Liver (tissue), 9 donors: ENCODE data around the gene SFXN3. TPM values are rescaled to one million over a fixed set of nuclear protein-coding genes. Genes with fewer than 3 reads are reported as not detected.

Source experiments
- DNase-seq: peaks from one replicate; pipeline ENCODE4 v3.0.0-alpha.2; 2017; ENCODE audit warnings: low spot score
- H3K27ac ChIP-seq, 2 donors: one replicate each; pipeline ENCODE4 v1.7.0; 2013; ENCODE audit warnings: inconsistent platforms in 2 of 2, low read length in 2 of 2, control low read depth in 1 of 2, low read depth in 1 of 2, mild to moderate bottlenecking in 1 of 2
- H3K27me3 ChIP-seq, 4 donors: one replicate each; pipeline versions ENCODE4 v1.6.1 to v1.7.0; 2013; ENCODE audit warnings: low read length in 3 of 4, inconsistent platforms in 1 of 4, mild to moderate bottlenecking in 1 of 4, moderate library complexity in 1 of 4; ENCODE audit not compliant: control insufficient read depth in 4 of 4, insufficient read depth in 4 of 4
- H3K36me3 ChIP-seq, 4 donors: one replicate each; pipeline versions ENCODE4 v1.6.1 to v1.7.0; 2013; ENCODE audit warnings: low read length in 3 of 4, mild to moderate bottlenecking in 3 of 4, low read depth in 1 of 4, moderate library complexity in 1 of 4; ENCODE audit not compliant: control insufficient read depth in 4 of 4, insufficient read depth in 3 of 4
- H3K4me1 ChIP-seq, 4 donors: one replicate each; pipeline versions ENCODE4 v1.6.1 to v1.7.0; 2013; ENCODE audit warnings: low read length in 3 of 4, mild to moderate bottlenecking in 3 of 4, moderate library complexity in 1 of 4; ENCODE audit not compliant: control insufficient read depth in 4 of 4, insufficient read depth in 4 of 4
- H3K4me3 ChIP-seq, 3 donors: one replicate each; pipeline versions ENCODE4 v1.6.1 to v1.7.0; 2013; ENCODE audit warnings: low read length in 3 of 3, control low read depth in 1 of 3, low read depth in 1 of 3, mild to moderate bottlenecking in 1 of 3
- H3K9ac ChIP-seq, 2 donors: one replicate each; pipeline ENCODE4 v1.7.0; 2013; ENCODE audit warnings: low read length in 2 of 2, mild to moderate bottlenecking in 2 of 2, moderate library complexity in 2 of 2, control low read depth in 1 of 2, low read depth in 1 of 2
- H3K9me3 ChIP-seq, 4 donors: one replicate each; pipeline versions ENCODE4 v1.6.1 to v1.7.0; 2013; ENCODE audit warnings: low read length in 3 of 4; ENCODE audit not compliant: control insufficient read depth in 4 of 4
- ATF3 ChIP-seq: IDR thresholded peaks from 2 replicates; pipeline ENCODE4 v1.6.1; 2016; ENCODE audit warnings: antibody characterized with exemption
- CTCF ChIP-seq: fragments of 150-350 bp; IDR thresholded peaks from 2 replicates; pipeline ENCODE4 v1.5.1; 2017; ENCODE audit warnings: improper control_type of control experiment, low read depth, low read length; ENCODE audit not compliant: missing input control
- EGR1 ChIP-seq, 2 donors: IDR thresholded peaks; 2 replicates each; pipeline ENCODE4 v1.6.1; 2016 to 2018; ENCODE audit warnings: antibody characterized with exemption in 2 of 2, low read depth in 2 of 2
- FOXA2 ChIP-seq: IDR thresholded peaks from 2 replicates; pipeline ENCODE4 v1.6.1; 2016; ENCODE audit warnings: antibody characterized with exemption
- GABPA ChIP-seq, 2 donors: IDR thresholded peaks in 1 of 2; conservative IDR thresholded peaks in 1 of 2; 2 replicates each; pipeline ENCODE4 v1.6.1; 2016; ENCODE audit warnings: antibody characterized with exemption in 2 of 2, mild to moderate bottlenecking in 1 of 2, moderate library complexity in 1 of 2
- HNF4A ChIP-seq, 2 donors: conservative IDR thresholded peaks; 2 replicates each; pipeline ENCODE4 v1.6.1; 2016; ENCODE audit warnings: antibody characterized with exemption in 2 of 2, mild to moderate bottlenecking in 2 of 2
- MAX ChIP-seq: IDR thresholded peaks from 2 replicates; pipeline ENCODE4 v1.6.1; 2016; ENCODE audit warnings: antibody characterized with exemption
- NR2F2 ChIP-seq: IDR thresholded peaks from 2 replicates; pipeline ENCODE4 v1.6.1; 2016; ENCODE audit warnings: antibody characterized with exemption
- RAD21 ChIP-seq, 2 donors: IDR thresholded peaks; 2 replicates each; pipeline ENCODE4 v1.6.1; 2016; ENCODE audit warnings: antibody characterized with exemption in 2 of 2, mild to moderate bottlenecking in 2 of 2
- REST ChIP-seq: IDR thresholded peaks from 2 replicates; pipeline ENCODE4 v1.6.1; 2016; ENCODE audit warnings: antibody characterized with exemption, mild to moderate bottlenecking
- RXRA ChIP-seq, 2 donors: IDR thresholded peaks; 2 replicates each; pipeline ENCODE4 v1.6.1; 2017 to 2018; ENCODE audit warnings: antibody characterized with exemption in 2 of 2, mild to moderate bottlenecking in 1 of 2
- SP1 ChIP-seq: IDR thresholded peaks from 2 replicates; pipeline ENCODE4 v1.6.1; 2018; ENCODE audit warnings: antibody characterized with exemption, mild to moderate bottlenecking
- TAF1 ChIP-seq: conservative IDR thresholded peaks from 2 replicates; pipeline ENCODE4 v1.6.1; 2016; ENCODE audit warnings: antibody characterized with exemption, mild to moderate bottlenecking
- YY1 ChIP-seq: IDR thresholded peaks from 2 replicates; pipeline ENCODE4 v1.6.1; 2016; ENCODE audit warnings: antibody characterized with exemption, mild to moderate bottlenecking
- WGBS: extraction: QIAGEN DNeasy Blood & Tissue Kit; methylation state at CpG from one replicate; pipeline ENCODE4 v1.1.7; 2013; 5-methylcytosine and 5-hydroxymethylcytosine counted together
- polyA plus RNA-seq, 2 donors: library from polyadenylated mRNA; stranded (reverse) in 1 of 2; unstranded in 1 of 2; fragments of 200-250 nt in 1 of 2; fragments of >200 nt in 1 of 2; fragmentation: Nextera tagmentation in 1 of 2; extraction: Ambion mirVana in 1 of 2; gene quantifications; one replicate each; pipeline versions ENCODE4 v1.2.1 to v1.2.3, GENCODE V29; 2013 to 2015
- total RNA-seq, 2 donors: library from RNA; depleted of rRNA; stranded (reverse); fragments of >200 nt; gene quantifications; one replicate each; pipeline ENCODE4 v1.2.3, GENCODE V29; 2014
- donor health status: healthy.
- donor health status: healthy.
- donor health status: healthy.
- donor health status: healthy.
- donor health status: healthy.

Gene SFXN3
- total and polyA plus RNA-seq, 4 donors: 1.7 to 11.1 (median 6.3) TPM

- Histone ChIP-seq H3K27me3 (no peaks in the 10 kb centered on the region), H3K9ac (no peak overlapping the region), H3K27ac (no peak overlapping the region), H3K4me3 (no peak overlapping the region), H3K4me1 (peaks cover 0 to 29% (median 17%) of the 10 kb centered on the region in 4 donors), H3K9me3 (no peaks in the 10 kb centered on the region), H3K36me3 (peaks cover 6 to 20% (median 9%) of the 10 kb centered on the region in 4 donors)
- TF ChIP-seq RXRA (IDR thresholded peaks at IDR 0.05) (no peak), GABPA (IDR thresholded peaks at IDR 0.05 in 1 of 2, conservative IDR thresholded peaks at IDR 0.05 in 1 of 2) (no peak), FOXA2 (no peak), REST (no peak), ATF3 (no peak), TAF1 (no peak), HNF4A (conservative IDR thresholded peaks at IDR 0.05) (no peak), RAD21 (IDR thresholded peaks at IDR 0.05) (no peak), MAX (no peak), EGR1 (IDR thresholded peaks at IDR 0.05; ENCODE audit: low read depth in 2 of 2) (no peak), NR2F2 (no peak), YY1 (no peak), SP1 (no peak)
- no peak for DNase-seq
- WGBS: 83% methylated on average over 6 of the region's 6 CpGs
Observed at GRCh38 chr10:100995181-100995580, 35.9 kb upstream of the SFXN3 start.

- H3K9ac ChIP-seq: peak overlapping the region in 1 of 2 donors; percentile 57
- H3K4me1 ChIP-seq: peaks cover 0 to 30% (median 17%) of the 10 kb centered on the region in 4 donors
- peak overlapping the region; percentile 94 for H3K27ac ChIP-seq
- peak overlapping the region; percentile 68 to 81 (median 75) for H3K4me3 ChIP-seq
- H3K27me3 ChIP-seq: no peaks in the 10 kb centered on the region
- peaks cover 0 to 8% (median 0%) of the 10 kb centered on the region in 4 donors for H3K36me3 ChIP-seq
- peak; percentile 44 for DNase-seq
- no peaks in the 10 kb centered on the region for H3K9me3 ChIP-seq
- TF ChIP-seq NR2F2: no peak
- no peak for TF ChIP-seq CTCF
- no peak for TF ChIP-seq FOXA2
- TF ChIP-seq HNF4A (conservative IDR thresholded peaks at IDR 0.05): no peak
- no peak for TF ChIP-seq YY1
- TF ChIP-seq RXRA (IDR thresholded peaks at IDR 0.05): no peak
- TF ChIP-seq TAF1: no peak
- 5% methylated on average over 46 of the region's 46 CpGs for WGBS
Observed at GRCh38 chr10:100996678-100997359, 34.2 kb upstream of the SFXN3 start.
